CD4-positive, alpha-beta T cell treated with Interferon alpha-2 for 1 hour (primary cell): ENCODE results near the gene CHID1.

Source experiments
- DNase-seq, 2 donors: peaks; one replicate each; pipeline ENCODE4 v3.0.0-alpha.2; 2020 to 2022

Gene CHID1

GRCh38 chr11:910589-911030, at the start of gene CHID1:
TSS of gene CHID1 (minus strand) at chr11:910810. CDS start at chr11:904816, 5,994 bp downstream.
- DNase-seq = peak; percentile 83 to 88

GRCh38 chr11:959608-960007, 49.0 kb upstream of the CHID1 start:
- no peak for DNase-seq

GRCh38 chr11:959027-959426, 48.4 kb upstream of the CHID1 start:
- DNase-seq = no peak

GRCh38 chr11:958101-958500, 47.5 kb upstream of the CHID1 start:
- no peak for DNase-seq

- DNase-seq = no peak
These were observed 46.8 kb upstream of the CHID1 start for GRCh38 chr11:957212-957920.

GRCh38 chr11:955154-956063, 44.8 kb upstream of the CHID1 start:
- no peak for DNase-seq

GRCh38 chr11:954392-955153, 44.0 kb upstream of the CHID1 start:
- DNase-seq = no peak

GRCh38 chr11:953512-953911, 42.9 kb upstream of the CHID1 start:
- no peak for DNase-seq

- no peak for DNase-seq
These were observed 42.1 kb upstream of the CHID1 start for GRCh38 chr11:952406-953385.

GRCh38 chr11:951507-951906, 40.9 kb upstream of the CHID1 start:
- no peak for DNase-seq

- no peak for DNase-seq
These were observed 37.1 kb upstream of the CHID1 start for GRCh38 chr11:947744-948143.

- DNase-seq = no peak
These were observed 35.4 kb upstream of the CHID1 start for GRCh38 chr11:945986-946385.

- DNase-seq = no peak
These were observed 34.3 kb upstream of the CHID1 start for GRCh38 chr11:944711-945470.

GRCh38 chr11:942823-943222, 32.2 kb upstream of the CHID1 start:
- DNase-seq = no peak

GRCh38 chr11:940496-941135, 30.0 kb upstream of the CHID1 start:
- DNase-seq = no peak

- DNase-seq = no peak
These were observed 27.2 kb upstream of the CHID1 start for GRCh38 chr11:937841-938261.

- no peak for DNase-seq
These were observed 25.6 kb upstream of the CHID1 start for GRCh38 chr11:936199-936598.

- DNase-seq = no peak
These were observed 23.9 kb upstream of the CHID1 start for GRCh38 chr11:934527-934926.

- DNase-seq = no peak
These were observed 23.3 kb upstream of the CHID1 start for GRCh38 chr11:933936-934335.

- no peak for DNase-seq
These were observed 22.7 kb upstream of the CHID1 start for GRCh38 chr11:933142-933851.
